ENCODE results near the gene ACAT2.

ACAT2 gene

GRCh38 chr6:159826968-159827647 is 65.3 kb downstream of the ACAT2 start:
- Mint-ChIP-seq H3K36me3 (no peaks in the 10 kb centered on the region), H3K4me3 (no peak overlapping the region), H3K27ac (no peak overlapping the region), H3K9me3 (no peaks in the 10 kb centered on the region), H3K4me1 (no peaks in the 10 kb centered on the region)
- ATAC-seq (no peak), DNase-seq (ENCODE audit: low spot score in 2 of 2) (no peak)

DNA sequence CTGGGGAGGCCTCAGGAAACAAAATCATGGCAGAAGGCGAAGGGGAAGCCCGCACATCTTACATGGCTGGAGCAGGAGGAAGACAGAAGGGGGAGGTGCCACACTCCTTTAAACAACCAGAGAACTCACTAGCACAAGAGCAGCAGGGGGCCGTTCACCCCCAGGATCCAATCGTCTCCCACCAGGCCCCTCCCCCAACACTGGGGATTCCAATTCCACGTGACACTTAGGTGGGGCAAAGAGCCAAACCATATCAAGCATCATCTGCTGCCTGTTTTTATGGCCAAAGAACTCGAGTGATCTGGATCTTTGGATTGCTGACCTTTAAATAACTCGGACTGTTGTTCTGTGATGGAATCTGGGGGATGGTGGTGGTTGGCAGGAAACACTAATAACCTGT is 66.2 kb downstream of the ACAT2 start:
- ATAC-seq (no peak), DNase-seq (ENCODE audit: low spot score in 2 of 2) (no peak)
- no peaks in the 10 kb centered on the region for H3K9me3 Mint-ChIP-seq

More for the DNA sequence above, 66.2 kb downstream of the ACAT2 start:
- H3K36me3 Mint-ChIP-seq, result no peaks in the 10 kb centered on the region
- no peaks in the 10 kb centered on the region for H3K4me1 Mint-ChIP-seq
- H3K4me3 Mint-ChIP-seq, result no peak overlapping the region
- no peak overlapping the region for H3K27ac Mint-ChIP-seq
